NCI-H2107 treated with DMSO at 0.1 percent for 48 hours (cell line): ENCODE results near the gene RIPOR2.
"Not testable (repeated sequence)": the region's sequence is repeated elsewhere in the genome, so short reads cannot be mapped to it uniquely, and the experiment has no call there.

Experiments
- DNase-seq: peaks from one replicate; lab custom pipeline; 2025; ENCODE audit not compliant: unreplicated experiment; lab: John Stamatoyannopoulos, UW

The RIPOR2 gene

DNA sequence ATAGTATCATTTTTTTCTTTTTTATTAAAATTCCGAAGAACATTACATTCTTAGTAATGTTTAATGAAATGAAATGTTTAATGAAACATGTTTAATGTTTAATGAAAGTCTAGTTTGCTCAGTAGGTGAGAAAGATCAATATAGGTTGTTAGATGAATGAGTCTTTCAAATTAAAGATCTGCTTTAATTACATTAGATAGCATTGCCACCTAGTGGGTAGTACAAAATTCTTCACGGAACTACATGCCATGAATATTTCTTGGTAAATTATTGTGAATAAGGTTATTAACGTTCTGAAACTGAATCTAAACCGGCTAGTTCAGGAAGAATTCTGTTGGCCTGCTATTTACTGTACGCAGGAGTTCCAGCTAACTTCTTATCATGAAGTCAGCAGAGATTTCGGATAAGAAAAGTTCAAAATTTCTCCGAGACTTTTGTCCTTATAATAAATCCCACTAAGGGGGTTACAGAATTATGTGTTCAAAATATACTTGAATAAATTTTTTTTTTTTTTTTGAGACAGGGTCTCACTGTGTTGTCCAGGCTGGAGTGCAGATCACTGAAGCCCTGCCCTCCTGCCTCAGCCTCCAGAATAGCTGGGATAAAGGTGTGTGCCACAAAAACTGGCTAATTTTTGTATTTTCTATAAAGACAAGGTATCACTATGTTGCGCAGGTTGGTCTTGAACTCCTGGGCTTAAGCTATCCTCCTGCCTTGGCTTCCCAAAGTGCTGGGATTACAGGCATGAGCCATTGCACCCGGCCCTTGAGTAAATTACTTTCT, 168.9 kb downstream of the RIPOR2 start:
- DNase-seq: peak; percentile 6

DNA sequence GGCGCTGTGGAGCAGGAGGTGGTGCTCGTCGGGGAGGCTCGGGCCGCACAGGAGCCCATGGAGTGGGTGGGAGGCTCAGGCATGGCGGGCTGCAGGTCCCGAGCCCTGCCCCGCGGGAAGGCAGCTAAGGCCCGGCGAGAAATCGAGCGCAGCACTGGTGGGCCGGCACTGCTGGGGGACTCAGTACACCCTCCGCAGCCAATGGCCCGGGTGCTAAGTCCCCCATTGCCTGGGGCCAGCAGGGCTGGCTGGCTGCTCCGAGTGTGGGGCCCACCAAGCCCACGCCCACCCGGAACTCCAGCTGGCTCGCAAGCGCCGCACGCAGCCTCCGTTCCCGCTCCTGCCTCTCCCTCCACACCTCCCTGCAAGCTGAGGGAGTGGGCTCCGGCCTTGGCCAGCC, 169.8 kb downstream of the RIPOR2 start:
- DNase-seq: not testable (repeated sequence)

DNA sequence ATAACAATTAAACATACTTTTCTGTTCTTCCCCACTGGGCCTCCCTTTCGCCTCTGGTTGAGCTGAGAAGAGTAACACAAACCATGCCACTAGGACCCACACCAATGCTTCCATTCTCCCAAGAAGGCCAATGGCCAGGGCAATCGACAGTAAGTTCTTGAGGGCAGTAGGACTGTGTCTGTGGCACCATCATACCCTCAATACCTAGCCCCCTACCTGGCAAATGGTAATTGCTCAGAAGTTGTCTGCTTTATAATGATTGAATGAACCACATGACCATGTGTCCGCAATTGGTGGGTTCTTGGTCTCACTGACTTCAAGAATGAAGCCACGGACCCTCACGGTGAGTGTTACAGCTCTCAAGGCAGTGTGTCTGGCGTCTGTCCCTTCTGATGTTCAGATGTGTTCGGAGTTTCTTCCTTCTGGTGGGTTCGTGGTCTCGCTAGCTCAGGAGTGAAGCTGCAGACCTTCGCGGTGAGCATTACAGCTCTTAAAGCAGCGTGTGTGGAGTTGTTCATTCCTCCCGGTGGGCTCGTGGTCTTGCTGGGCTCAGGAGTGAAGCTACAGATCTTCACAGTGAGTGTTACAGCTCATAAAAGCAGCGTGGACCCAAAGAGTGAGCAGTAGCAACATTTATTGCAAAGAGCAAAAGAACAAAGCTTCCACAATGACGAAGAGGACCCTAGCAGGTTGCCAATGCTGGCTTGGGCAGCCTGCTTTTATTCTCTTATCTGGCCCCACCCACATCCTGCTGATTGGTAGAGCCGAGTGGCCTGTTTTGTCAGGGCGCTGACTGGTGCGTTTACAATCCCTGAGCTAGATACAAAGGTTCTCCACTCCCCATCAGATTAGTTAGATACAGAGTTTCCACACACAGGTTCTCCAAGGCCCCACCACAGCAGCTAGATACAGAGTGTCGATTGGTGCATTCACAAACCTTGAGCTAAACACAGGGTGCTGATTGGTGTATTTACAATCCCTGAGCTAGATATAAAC, 170.6 kb downstream of the RIPOR2 start:
- not testable (repeated sequence) for DNase-seq

DNA sequence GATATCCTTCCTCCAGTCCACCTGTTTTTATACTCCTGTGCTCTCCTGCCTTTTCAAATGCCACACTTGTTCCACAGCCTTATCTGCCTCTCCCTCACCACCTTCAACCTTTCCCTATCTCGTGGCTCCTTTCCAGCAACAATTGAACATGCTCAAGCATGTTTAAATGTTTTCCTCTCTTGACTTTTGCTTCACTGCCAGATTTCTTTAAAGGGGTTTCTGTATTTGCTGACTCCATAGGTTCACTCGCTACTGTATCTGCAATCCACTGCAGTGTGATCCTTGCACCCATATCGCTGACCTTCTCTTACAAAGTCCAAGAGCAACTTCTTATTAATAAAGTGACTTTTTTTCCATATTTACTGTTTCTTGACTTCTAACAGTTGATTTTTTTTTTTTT, 172.2 kb downstream of the RIPOR2 start:
- DNase-seq: no peak

DNA sequence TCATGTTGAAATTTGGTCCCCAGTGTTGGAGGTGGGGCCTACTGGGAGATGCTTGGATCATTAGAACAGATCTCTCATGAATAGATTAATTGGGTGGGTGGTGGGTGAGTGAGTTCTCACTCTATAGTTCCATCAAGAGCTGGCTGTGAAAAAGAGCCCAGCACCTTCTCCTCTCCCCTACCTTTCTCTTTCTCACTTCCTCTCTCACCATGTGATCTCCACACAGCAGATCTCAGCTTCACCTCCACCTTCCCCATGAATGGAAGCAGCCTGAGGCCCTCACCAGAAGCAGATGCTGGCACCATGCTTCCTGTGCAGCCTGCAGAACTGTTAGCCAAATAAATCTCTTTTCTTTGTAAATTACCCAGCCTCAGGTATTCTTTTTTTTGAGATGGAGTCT, 173.9 kb downstream of the RIPOR2 start:
- DNase-seq: no peak

DNA sequence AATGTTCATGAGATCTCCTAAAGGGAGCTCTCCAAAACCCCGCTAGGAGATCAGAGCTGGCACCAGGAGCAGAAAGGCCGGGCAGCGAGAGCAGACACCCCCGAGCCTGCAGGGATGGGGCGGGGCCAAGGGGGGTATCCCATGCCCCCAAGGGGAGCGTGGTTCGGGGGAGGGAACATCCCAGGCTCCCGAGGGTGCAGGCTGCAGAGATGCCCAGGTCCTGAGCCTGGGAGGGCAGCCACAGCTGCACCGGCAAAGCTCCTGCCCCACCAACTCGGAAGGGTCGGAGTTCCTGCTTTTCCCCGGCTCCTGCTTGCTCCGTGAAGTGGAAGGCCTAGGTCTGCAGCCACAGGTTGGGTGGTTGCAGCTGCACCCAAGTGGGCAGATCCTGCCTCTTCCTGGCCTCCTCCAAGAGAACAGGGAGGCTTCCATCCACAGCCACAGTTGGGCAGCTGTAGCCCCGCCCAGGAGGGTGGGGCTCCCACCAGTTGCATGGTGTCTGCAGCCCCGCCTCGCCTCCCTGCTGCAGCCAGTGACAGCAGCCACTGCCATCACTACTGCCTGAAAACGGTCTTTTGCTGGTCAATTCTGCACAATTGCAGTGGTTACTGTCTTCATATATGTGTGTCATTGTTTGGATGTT, 174.4 kb downstream of the RIPOR2 start:
- DNase-seq: no peak

DNA sequence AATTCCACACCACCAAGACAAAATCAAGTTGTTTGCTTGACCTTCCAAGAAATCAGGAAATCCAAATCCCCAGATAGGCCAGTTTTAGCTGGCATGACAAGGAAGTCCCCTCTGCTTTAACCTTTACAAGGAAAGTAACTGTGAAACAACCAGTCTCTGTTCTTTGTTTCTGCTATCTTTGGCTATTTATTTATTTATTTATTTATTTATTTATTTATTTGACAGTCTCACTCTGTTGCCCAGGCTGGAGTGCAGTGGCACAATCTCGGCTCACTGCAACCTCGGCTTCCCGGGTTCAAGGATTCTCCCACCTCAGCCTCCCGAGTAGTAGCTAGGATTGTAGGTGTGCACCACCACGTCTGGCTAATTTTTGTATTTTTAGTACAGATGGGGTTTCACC, 175.6 kb downstream of the RIPOR2 start:
- no peak for DNase-seq

DNA sequence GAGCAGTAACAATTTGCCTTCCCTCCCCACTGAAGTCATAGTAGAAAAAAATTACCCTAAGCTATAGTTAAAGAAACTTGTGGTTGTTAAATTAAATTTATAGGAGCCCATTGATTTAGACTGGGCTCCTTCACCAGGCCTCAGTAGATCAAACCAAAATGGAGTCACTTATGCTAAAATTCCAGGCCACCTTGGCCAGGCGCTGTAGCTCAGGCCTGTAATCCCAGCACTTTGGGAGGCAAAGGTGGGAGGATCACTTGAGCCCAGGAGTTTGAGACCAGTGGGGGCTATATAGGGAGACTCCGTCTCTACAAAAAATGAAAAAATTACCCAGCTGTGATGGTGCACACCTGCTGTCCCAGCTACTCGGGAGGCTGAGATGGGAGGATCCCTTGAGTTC, 176.0 kb downstream of the RIPOR2 start:
- no peak for DNase-seq

DNA sequence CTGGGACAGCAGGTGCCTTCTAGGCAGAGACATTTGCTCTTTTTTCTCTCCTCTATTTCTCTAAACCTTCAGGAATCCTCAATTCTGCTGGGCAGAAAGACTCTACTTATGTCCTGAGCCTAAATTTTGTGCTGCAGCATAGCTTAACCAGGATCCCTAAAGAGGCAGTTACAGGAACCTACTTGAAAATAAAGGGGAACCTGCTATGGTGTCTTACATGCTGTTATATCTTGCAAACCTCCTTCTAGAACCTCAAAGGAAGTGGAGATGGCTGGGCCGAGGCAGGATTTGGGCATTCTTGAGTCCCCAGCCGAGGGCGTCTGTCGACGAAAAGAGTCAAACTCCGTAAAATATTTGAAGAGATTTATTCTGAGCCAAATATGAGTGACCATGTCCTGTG, 178.1 kb downstream of the RIPOR2 start:
- DNase-seq: no peak

DNA sequence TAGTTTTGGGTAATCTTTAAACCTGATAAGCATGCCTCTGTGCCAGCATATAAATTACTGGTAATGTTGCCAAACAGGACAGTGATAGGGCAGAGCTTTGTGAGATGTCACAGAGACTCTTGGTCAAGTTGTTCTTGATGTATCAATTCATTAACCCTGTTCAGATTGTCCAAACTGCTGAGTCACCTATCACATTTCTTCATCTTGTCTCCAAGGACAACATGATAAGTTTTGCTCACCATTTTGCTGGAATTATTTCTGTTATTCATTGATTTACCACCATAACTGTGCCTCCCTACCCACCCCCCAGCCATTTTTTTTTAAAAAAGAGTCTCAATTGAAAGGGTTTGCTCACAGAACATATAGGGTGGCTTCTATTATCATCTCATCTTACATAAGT, 180.5 kb downstream of the RIPOR2 start:
- no peak for DNase-seq

DNA sequence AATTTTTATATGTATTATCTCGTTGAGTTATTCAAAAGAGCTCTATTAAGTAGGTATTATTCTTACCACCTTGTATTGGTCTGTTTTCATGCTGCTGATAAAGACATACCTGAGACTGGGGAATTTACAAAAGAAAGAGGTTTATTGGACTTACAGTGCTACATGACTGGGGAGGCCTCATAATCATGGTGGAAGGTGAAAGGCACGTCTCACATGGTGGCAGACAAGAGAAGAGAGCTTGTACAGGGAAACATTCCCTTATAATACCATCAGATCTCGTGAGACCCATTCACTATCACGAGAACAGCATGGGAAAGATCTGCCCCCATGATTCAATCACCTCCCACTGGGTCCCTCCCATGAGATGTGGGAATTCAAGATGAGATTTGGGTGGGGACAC, 181.4 kb downstream of the RIPOR2 start:
- not testable (repeated sequence) for DNase-seq
